GM12878 (cell line): ENCODE results near the gene EGFR.

Experiments used
- CHD4 ChIP-seq: fragments of 200-600 bp; sonication (generic); IDR thresholded peaks from 2 replicates; pipeline ENCODE4 v1.6.1; 2016; ENCODE audit warnings: mild to moderate bottlenecking
- MEF2A ChIP-seq: IDR thresholded peaks from 2 replicates; pipeline ENCODE4 v1.6.1; 2011; ENCODE audit warnings: low read depth, mild to moderate bottlenecking, low read length, moderate library complexity; ENCODE audit not compliant: insufficient read depth
- MYC ChIP-seq: IDR thresholded peaks from 2 replicates; pipeline ENCODE4 v1.6.1; 2011; ENCODE audit warnings: mild to moderate bottlenecking, low read length, moderate library complexity, inconsistent platforms; ENCODE audit not compliant: insufficient read depth, insufficient replicate concordance, insufficient read length, severe bottlenecking
- NBN ChIP-seq: fragments of 450-650 bp; IDR thresholded peaks from 2 replicates; pipeline ENCODE4 v1.6.1; 2016
- POLR2A ChIP-seq: IDR thresholded peaks from 2 replicates; pipeline ENCODE4 v1.6.1; 2011; ENCODE audit warnings: low read depth, mild to moderate bottlenecking, low read length
- RAD21 ChIP-seq: IDR thresholded peaks from 2 replicates; pipeline ENCODE4 v1.6.1; 2011; ENCODE audit warnings: mild to moderate bottlenecking, low read depth, low read length, moderate library complexity; ENCODE audit not compliant: insufficient read depth
- RB1 ChIP-seq: fragments of 450-650 bp; formaldehyde crosslinking; IDR thresholded peaks from 2 replicates; pipeline ENCODE4 v1.6.1; 2017; ENCODE audit warnings: mild to moderate bottlenecking, borderline replicate concordance
- TF ChIP-seq, protein P1 (sequence below), 3 experiments: IDR thresholded peaks in 2 of 3; conservative IDR thresholded peaks in 1 of 3; 2 replicates each; pipeline ENCODE4 v1.5.1; 2011; ENCODE audit warnings: low read depth in 3 of 3, low read length in 3 of 3, mild to moderate bottlenecking in 3 of 3, control low read depth in 2 of 3, moderate library complexity in 2 of 3, inconsistent platforms in 1 of 3, mixed read lengths in 1 of 3; ENCODE audit not compliant: control insufficient read depth in 2 of 3, insufficient read depth in 1 of 3; ENCODE audit errors: extremely low read depth in 1 of 3
- TF ChIP-seq, protein P2 (sequence below): IDR thresholded peaks from 2 replicates; pipeline ENCODE4 v1.6.1; 2012; ENCODE audit warnings: low read length, inconsistent platforms

DNA sequence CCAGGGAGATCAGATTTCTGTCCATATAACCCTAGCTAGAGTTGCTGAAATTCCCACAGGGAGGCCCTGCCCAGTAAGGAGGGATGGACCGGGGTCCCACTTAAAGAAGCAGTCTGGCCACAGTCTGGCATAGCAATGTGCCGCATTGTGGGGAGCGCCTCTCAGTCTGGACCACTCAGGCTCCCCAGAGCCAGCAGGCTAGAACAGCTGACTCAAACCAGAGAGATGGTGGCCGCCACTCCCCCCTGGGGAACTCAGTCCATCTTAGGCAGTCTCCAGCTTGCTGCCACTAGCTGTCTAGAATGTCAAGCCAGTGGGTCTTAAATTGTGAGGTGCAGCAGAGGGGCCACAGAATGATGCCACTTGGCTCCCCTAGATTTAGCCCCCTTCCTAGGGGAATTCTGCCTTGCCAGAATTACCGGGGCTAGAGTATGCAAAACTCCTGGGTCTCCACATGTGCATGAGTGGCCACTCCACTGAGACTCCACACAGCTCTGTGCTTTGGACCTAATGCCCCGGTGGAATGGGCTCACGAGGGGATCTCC lies 213.0 kb downstream of the EGFR start:
- TF ChIP-seq, protein P1, sequence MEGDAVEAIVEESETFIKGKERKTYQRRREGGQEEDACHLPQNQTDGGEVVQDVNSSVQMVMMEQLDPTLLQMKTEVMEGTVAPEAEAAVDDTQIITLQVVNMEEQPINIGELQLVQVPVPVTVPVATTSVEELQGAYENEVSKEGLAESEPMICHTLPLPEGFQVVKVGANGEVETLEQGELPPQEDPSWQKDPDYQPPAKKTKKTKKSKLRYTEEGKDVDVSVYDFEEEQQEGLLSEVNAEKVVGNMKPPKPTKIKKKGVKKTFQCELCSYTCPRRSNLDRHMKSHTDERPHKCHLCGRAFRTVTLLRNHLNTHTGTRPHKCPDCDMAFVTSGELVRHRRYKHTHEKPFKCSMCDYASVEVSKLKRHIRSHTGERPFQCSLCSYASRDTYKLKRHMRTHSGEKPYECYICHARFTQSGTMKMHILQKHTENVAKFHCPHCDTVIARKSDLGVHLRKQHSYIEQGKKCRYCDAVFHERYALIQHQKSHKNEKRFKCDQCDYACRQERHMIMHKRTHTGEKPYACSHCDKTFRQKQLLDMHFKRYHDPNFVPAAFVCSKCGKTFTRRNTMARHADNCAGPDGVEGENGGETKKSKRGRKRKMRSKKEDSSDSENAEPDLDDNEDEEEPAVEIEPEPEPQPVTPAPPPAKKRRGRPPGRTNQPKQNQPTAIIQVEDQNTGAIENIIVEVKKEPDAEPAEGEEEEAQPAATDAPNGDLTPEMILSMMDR (IDR thresholded peaks at IDR 0.05 in 2 of 3, conservative IDR thresholded peaks at IDR 0.05 in 1 of 3; ENCODE audit: control insufficient read depth in 2 of 3, extremely low read depth in 1 of 3, insufficient read depth in 1 of 3, low read depth in 3 of 3, low read length in 3 of 3), result no peak
- TF ChIP-seq POLR2A, result no peak
- no peak for TF ChIP-seq RAD21
- no peak for TF ChIP-seq MEF2A
- no peak for TF ChIP-seq MYC
- TF ChIP-seq NBN, result no peak
- TF ChIP-seq, protein P2, sequence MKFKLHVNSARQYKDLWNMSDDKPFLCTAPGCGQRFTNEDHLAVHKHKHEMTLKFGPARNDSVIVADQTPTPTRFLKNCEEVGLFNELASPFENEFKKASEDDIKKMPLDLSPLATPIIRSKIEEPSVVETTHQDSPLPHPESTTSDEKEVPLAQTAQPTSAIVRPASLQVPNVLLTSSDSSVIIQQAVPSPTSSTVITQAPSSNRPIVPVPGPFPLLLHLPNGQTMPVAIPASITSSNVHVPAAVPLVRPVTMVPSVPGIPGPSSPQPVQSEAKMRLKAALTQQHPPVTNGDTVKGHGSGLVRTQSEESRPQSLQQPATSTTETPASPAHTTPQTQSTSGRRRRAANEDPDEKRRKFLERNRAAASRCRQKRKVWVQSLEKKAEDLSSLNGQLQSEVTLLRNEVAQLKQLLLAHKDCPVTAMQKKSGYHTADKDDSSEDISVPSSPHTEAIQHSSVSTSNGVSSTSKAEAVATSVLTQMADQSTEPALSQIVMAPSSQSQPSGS, result no peak
- no peak for TF ChIP-seq CHD4
- TF ChIP-seq RB1, result no peak
